ENCODE results near the gene TMEM183A.

TMEM183A gene

DNA sequence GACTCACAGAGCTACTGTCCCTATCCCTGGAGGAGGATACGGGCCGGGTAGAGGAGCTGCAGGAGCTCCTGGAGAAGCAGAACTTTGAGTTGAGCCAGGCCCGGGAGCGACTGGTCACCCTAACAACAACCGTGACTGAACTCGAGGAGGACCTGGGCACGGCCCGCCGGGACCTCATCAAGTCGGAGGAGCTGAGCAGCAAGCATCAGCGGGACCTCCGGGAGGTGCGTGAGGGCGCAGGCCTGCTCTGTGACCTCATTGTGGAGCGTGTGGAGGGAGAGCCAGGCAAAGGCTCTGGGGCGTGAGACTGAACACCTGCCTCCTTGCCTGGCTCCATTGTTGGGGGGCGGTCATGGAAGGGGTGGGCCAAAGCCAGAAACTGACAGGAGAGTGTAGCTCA, 38.2 kb downstream of the TMEM183A start:
- peaks cover 0 to 3% of the 10 kb centered on the region in 2 donors for H3K4me1 ChIP-seq (ENCODE audit: control insufficient read depth in 1 of 2, insufficient read depth in 2 of 2, low read length in 2 of 2)
- H3K36me3 ChIP-seq (ENCODE audit: control insufficient read depth in 1 of 2, insufficient read depth in 2 of 2, low read length in 2 of 2): no peaks in the 10 kb centered on the region
- H3K9ac ChIP-seq (ENCODE audit: low read depth in 1 of 2, low read length in 2 of 2): no peak overlapping the region
- H3K9me3 ChIP-seq (ENCODE audit: control insufficient read depth in 1 of 2, low read length in 2 of 2): no peaks in the 10 kb centered on the region
- H3K27ac ChIP-seq (ENCODE audit: low read depth, low read length): no peak overlapping the region
- no peak overlapping the region for H3K4me3 ChIP-seq (ENCODE audit: low read depth in 1 of 2, low read length in 2 of 2)
- peaks cover 6 to 17% of the 10 kb centered on the region in 2 donors for H3K27me3 ChIP-seq (ENCODE audit: control insufficient read depth in 1 of 2, insufficient read depth in 2 of 2, low read length in 2 of 2)

DNA sequence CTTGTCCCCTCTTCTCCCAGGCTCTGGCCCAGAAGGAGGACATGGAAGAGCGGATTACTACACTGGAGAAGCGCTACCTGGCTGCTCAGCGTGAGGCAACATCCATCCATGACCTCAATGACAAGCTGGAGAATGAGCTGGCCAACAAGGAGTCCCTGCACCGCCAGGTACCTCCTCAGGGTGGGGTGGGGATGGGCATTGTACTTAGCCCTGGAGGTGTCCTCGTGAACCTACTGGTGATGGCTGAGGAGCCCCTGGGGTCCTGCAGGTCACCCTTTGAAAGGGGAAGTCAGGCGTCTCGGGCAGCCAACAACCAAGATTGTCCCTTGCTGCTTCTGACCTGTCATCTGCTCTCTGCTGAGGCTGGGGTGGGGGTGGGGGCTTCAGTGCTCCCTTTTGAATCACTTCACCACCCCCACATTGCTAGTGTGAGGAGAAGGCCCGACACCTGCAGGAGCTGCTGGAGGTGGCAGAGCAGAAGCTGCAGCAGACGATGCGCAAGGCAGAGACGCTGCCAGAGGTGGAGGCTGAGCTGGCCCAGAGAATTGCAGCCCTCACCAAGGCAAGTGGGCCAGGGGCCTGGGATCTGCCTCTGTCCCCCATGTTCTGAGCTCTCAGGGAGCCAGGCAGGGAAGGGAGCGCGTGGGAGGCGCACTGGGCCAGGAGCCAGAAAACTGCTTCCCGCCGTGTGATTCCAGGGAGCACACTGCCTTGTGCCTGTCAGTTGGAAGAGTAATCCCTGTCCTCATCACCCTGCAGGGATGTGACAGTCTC, 38.8 kb downstream of the TMEM183A start:
- Histone ChIP-seq H3K27me3 (ENCODE audit: control insufficient read depth in 1 of 2, insufficient read depth in 2 of 2, low read length in 2 of 2) (peaks cover 6 to 17% of the 10 kb centered on the region in 2 donors), H3K9ac (ENCODE audit: low read depth in 1 of 2, low read length in 2 of 2) (no peak overlapping the region), H3K4me3 (ENCODE audit: low read depth in 1 of 2, low read length in 2 of 2) (no peak overlapping the region), H3K27ac (ENCODE audit: low read depth, low read length) (no peak overlapping the region), H3K9me3 (ENCODE audit: control insufficient read depth in 1 of 2, low read length in 2 of 2) (no peaks in the 10 kb centered on the region), H3K4me1 (ENCODE audit: control insufficient read depth in 1 of 2, insufficient read depth in 2 of 2, low read length in 2 of 2) (peaks cover 0 to 3% of the 10 kb centered on the region in 2 donors), H3K36me3 (ENCODE audit: control insufficient read depth in 1 of 2, insufficient read depth in 2 of 2, low read length in 2 of 2) (no peaks in the 10 kb centered on the region)

DNA sequence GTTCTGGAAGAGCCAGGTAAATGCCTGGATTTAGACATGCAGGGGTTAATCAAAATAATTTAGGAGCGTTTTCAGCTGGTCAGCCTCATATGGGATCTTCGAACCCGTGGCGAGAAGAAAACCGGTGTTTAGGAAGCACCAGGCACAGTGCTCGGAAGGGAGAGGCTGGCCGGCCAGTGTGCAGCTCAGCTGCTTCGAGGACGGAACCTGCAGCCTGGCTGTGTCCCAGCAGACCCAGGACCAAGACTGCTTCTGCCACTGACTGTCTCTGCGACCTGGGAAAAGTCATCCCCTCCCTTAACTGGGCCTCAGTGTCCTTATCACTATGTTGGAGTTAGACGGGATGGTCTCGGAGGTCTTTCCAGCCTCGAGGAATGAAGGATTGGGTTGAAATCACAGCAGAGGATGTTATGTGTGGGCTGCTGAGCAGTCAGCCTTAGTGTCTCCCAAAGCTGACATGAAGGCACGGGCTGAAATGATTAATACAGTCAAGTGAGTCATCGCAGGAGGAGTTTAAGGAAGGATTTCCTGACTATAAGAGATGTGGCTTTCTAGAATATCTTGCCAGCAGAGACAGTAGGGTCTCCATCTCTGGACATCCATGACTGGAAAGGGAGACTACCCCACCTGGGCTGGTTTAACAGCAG, 39.9 kb downstream of the TMEM183A start:
- no peak overlapping the region for H3K9ac ChIP-seq (ENCODE audit: low read depth in 1 of 2, low read length in 2 of 2)
- H3K27me3 ChIP-seq (ENCODE audit: control insufficient read depth in 1 of 2, insufficient read depth in 2 of 2, low read length in 2 of 2): peaks cover 6 to 17% of the 10 kb centered on the region in 2 donors
- H3K27ac ChIP-seq (ENCODE audit: low read depth, low read length): no peak overlapping the region
- H3K36me3 ChIP-seq (ENCODE audit: control insufficient read depth in 1 of 2, insufficient read depth in 2 of 2, low read length in 2 of 2): no peaks in the 10 kb centered on the region
- H3K4me1 ChIP-seq (ENCODE audit: control insufficient read depth in 1 of 2, insufficient read depth in 2 of 2, low read length in 2 of 2): peaks cover 0 to 3% of the 10 kb centered on the region in 2 donors
- no peak overlapping the region for H3K4me3 ChIP-seq (ENCODE audit: low read depth in 1 of 2, low read length in 2 of 2)
- H3K9me3 ChIP-seq (ENCODE audit: control insufficient read depth in 1 of 2, low read length in 2 of 2): no peaks in the 10 kb centered on the region

DNA sequence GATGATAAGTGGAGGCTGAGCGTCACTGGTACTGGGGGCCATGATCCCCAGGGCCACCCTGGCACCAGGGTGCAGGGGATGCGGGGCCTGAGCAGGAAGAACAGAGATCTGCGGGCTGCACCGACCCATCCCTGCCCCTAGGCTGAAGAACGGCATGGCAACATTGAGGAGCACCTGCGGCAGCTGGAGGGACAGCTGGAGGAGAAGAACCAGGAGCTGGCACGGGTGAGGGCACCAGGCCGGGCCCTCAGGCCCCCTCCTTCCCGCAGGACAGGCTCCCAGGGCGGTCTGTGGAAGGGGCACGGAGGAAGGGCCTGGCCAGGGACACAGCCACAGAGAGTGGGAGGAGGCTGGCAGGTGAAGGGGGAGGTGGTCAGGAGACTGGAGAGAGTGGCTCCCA, 40.9 kb downstream of the TMEM183A start:
- no peak overlapping the region for H3K4me3 ChIP-seq (ENCODE audit: low read depth in 1 of 2, low read length in 2 of 2)
- H3K27me3 ChIP-seq (ENCODE audit: control insufficient read depth in 1 of 2, insufficient read depth in 2 of 2, low read length in 2 of 2): peaks cover 6 to 17% of the 10 kb centered on the region in 2 donors
- no peaks in the 10 kb centered on the region for H3K36me3 ChIP-seq (ENCODE audit: control insufficient read depth in 1 of 2, insufficient read depth in 2 of 2, low read length in 2 of 2)
- no peak overlapping the region for H3K27ac ChIP-seq (ENCODE audit: low read depth, low read length)
- no peaks in the 10 kb centered on the region for H3K9me3 ChIP-seq (ENCODE audit: control insufficient read depth in 1 of 2, low read length in 2 of 2)
- H3K4me1 ChIP-seq (ENCODE audit: control insufficient read depth in 1 of 2, insufficient read depth in 2 of 2, low read length in 2 of 2): peaks cover 0 to 3% of the 10 kb centered on the region in 2 donors
- H3K9ac ChIP-seq (ENCODE audit: low read depth in 1 of 2, low read length in 2 of 2): no peak overlapping the region

DNA sequence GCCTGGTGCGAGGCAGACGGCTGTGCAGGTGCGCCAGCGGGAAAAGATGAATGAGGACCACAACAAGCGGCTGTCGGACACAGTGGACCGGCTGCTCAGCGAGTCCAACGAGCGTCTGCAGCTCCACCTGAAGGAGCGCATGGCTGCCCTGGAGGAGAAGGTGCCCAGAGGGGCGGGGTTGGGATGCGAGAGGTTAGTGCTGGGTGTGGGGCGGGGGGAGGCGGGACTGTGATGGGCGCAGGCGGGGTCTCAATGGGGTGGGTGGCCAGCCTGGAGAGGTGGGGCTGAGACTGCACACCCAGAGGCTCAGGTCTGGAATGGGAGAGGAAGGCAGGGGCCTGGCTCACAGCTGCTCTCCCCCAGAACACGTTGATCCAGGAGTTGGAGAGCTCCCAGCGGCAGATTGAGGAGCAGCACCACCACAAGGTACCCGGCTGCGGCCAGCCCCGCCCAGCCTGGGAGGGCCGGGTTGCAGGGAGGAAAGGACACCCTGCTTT, 41.4 kb downstream of the TMEM183A start:
- Histone ChIP-seq H3K4me1 (ENCODE audit: control insufficient read depth in 1 of 2, insufficient read depth in 2 of 2, low read length in 2 of 2) (peaks cover 0 to 3% of the 10 kb centered on the region in 2 donors), H3K27ac (ENCODE audit: low read depth, low read length) (no peak overlapping the region), H3K9me3 (ENCODE audit: control insufficient read depth in 1 of 2, low read length in 2 of 2) (no peaks in the 10 kb centered on the region), H3K36me3 (ENCODE audit: control insufficient read depth in 1 of 2, insufficient read depth in 2 of 2, low read length in 2 of 2) (no peaks in the 10 kb centered on the region), H3K4me3 (ENCODE audit: low read depth in 1 of 2, low read length in 2 of 2) (no peak overlapping the region), H3K9ac (ENCODE audit: low read depth in 1 of 2, low read length in 2 of 2) (no peak overlapping the region), H3K27me3 (ENCODE audit: control insufficient read depth in 1 of 2, insufficient read depth in 2 of 2, low read length in 2 of 2) (peaks cover 6 to 17% of the 10 kb centered on the region in 2 donors)

DNA sequence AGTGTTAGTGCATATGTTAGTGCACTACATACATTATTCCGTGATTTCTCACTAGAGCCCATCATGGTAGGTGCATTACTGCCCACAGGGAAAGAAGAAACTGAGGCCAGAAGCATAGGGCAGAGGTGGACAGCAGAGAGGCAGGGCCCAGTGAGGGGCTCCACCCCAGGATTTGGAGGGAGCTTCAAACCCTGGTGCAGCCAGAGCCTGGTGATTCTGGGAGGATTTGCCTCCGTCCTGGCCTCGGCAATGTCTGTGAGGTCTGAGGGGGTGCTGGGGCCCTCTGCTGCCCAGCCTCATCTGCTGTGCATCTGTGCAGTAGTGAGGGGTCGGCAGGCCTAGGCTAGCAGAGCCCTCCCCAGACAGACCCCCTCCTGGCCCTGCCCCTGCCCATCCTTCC, 41.9 kb downstream of the TMEM183A start:
- no peak overlapping the region for H3K4me3 ChIP-seq (ENCODE audit: low read depth in 1 of 2, low read length in 2 of 2)
- no peak overlapping the region for H3K27ac ChIP-seq (ENCODE audit: low read depth, low read length)
- peaks cover 0 to 3% of the 10 kb centered on the region in 2 donors for H3K4me1 ChIP-seq (ENCODE audit: control insufficient read depth in 1 of 2, insufficient read depth in 2 of 2, low read length in 2 of 2)
- no peak overlapping the region for H3K9ac ChIP-seq (ENCODE audit: low read depth in 1 of 2, low read length in 2 of 2)
- peaks cover 6 to 17% of the 10 kb centered on the region in 2 donors for H3K27me3 ChIP-seq (ENCODE audit: control insufficient read depth in 1 of 2, insufficient read depth in 2 of 2, low read length in 2 of 2)
- no peaks in the 10 kb centered on the region for H3K9me3 ChIP-seq (ENCODE audit: control insufficient read depth in 1 of 2, low read length in 2 of 2)
- H3K36me3 ChIP-seq (ENCODE audit: control insufficient read depth in 1 of 2, insufficient read depth in 2 of 2, low read length in 2 of 2): no peaks in the 10 kb centered on the region

DNA sequence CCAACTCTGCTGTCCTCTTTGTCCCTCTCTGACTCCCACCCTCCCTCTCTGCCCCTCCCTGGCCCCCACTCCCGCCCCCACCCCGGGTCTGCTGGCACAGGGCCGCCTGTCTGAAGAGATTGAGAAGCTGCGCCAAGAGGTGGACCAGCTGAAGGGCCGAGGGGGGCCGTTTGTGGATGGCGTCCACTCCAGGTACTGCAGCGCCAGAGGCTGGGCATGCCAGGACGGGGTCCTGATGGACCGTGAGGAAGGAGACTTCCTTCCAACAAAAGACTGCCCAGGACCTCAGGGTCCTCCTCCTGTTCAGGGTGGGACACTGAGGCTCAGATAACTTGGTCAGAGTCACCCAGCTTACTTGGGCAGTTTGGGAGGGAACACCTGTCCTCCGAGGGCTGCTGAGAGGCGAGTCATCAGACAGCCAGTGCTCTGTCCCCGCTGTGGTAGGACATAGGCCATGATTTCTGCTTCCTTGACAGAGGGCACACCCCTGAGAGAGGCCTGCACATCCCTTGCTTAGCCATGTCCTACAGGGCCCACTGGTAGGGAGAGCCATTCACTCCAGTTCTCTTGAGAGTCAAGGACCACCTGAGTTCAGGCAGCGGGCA, 42.5 kb downstream of the TMEM183A start:
- H3K9me3 ChIP-seq (ENCODE audit: control insufficient read depth in 1 of 2, low read length in 2 of 2): no peaks in the 10 kb centered on the region
- H3K36me3 ChIP-seq (ENCODE audit: control insufficient read depth in 1 of 2, insufficient read depth in 2 of 2, low read length in 2 of 2): no peaks in the 10 kb centered on the region
- H3K27me3 ChIP-seq (ENCODE audit: control insufficient read depth in 1 of 2, insufficient read depth in 2 of 2, low read length in 2 of 2): peaks cover 6 to 13% of the 10 kb centered on the region in 2 donors
- H3K9ac ChIP-seq (ENCODE audit: low read depth in 1 of 2, low read length in 2 of 2): no peak overlapping the region
- H3K4me3 ChIP-seq (ENCODE audit: low read depth in 1 of 2, low read length in 2 of 2): no peak overlapping the region
- no peak overlapping the region for H3K27ac ChIP-seq (ENCODE audit: low read depth, low read length)
- peaks cover 0 to 3% of the 10 kb centered on the region in 2 donors for H3K4me1 ChIP-seq (ENCODE audit: control insufficient read depth in 1 of 2, insufficient read depth in 2 of 2, low read length in 2 of 2)

DNA sequence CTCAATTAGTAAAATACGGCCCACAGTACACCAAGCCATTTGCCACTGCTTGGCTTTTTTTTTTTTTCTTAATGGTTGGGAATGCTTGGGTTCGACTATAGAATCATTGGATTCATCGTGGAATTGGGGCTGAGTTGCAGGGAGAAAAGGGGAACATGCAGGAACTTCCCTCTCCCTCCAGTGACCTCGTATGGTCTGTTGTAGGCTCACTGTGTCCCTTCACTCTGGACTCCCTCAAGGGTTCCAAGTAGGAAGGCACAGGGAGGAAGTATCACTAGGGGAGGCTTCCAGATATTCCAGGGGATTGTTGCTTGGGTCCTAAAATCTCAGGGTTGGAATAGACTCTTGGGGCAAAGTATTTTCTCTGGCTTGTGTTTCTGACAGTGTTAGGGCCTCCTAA, 43.7 kb downstream of the TMEM183A start:
- Histone ChIP-seq H3K9me3 (ENCODE audit: control insufficient read depth in 1 of 2, low read length in 2 of 2) (no peaks in the 10 kb centered on the region), H3K27ac (ENCODE audit: low read depth, low read length) (no peak overlapping the region), H3K4me3 (ENCODE audit: low read depth in 1 of 2, low read length in 2 of 2) (no peak overlapping the region), H3K27me3 (ENCODE audit: control insufficient read depth in 1 of 2, insufficient read depth in 2 of 2, low read length in 2 of 2) (peaks cover 6 to 8% of the 10 kb centered on the region in 2 donors), H3K36me3 (ENCODE audit: control insufficient read depth in 1 of 2, insufficient read depth in 2 of 2, low read length in 2 of 2) (no peaks in the 10 kb centered on the region), H3K4me1 (ENCODE audit: control insufficient read depth in 1 of 2, insufficient read depth in 2 of 2, low read length in 2 of 2) (peaks cover 0 to 3% of the 10 kb centered on the region in 2 donors), H3K9ac (ENCODE audit: low read depth in 1 of 2, low read length in 2 of 2) (no peak overlapping the region)

DNA sequence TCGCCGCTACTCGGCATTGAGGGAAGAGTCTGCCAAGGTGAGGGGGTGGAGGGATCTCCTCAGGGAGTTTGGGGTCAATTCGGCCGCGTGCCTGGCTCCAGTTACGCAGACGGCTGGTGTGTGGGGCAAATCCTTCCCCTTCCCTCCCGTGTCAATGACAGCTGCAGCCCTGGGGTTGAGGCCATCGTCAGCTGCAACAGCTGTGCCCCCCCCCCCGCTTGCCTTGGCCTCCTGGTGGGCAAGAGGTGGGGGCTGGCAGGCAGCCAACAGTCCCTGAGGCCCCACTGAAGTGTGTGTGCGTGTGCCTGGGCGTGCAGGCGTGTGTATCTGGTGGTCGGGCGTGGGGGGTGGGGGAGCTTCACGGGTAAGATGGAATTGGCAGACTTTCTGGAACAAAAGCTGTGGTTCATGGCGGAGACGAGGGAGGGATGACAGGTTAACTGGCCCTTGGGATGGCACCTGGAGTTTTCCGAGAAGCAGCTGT, 44.7 kb downstream of the TMEM183A start:
- Histone ChIP-seq H3K9ac (ENCODE audit: low read depth in 1 of 2, low read length in 2 of 2) (no peak overlapping the region), H3K4me3 (ENCODE audit: low read depth in 1 of 2, low read length in 2 of 2) (no peak overlapping the region), H3K27ac (ENCODE audit: low read depth, low read length) (no peak overlapping the region)

DNA sequence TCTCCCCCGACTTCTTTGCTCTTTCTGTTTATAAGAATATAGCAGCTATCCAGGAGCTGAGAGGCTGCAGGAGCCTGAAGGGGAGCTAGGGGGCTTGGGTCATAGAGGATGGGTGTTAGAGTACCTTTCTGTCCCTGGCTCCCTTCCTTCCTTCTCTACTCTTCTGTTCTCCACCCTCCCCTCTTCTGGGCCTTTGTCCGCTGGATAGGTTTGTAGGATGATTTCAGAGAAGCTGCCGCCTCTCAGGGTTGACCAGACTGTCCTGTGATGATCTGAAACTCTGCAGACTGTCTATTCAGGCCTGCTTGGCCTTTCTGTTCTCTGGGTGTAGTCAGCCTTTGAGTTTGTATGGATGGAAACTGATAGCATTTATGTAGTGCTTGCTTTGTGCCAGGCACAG, 45.4 kb downstream of the TMEM183A start:
- Histone ChIP-seq H3K27me3 (ENCODE audit: control insufficient read depth in 1 of 2, insufficient read depth in 2 of 2, low read length in 2 of 2) (peaks cover 0 to 4% of the 10 kb centered on the region in 2 donors), H3K4me3 (ENCODE audit: low read depth in 1 of 2, low read length in 2 of 2) (no peak overlapping the region)

More for the DNA sequence above, 44.7 kb downstream of the TMEM183A start:
- Histone ChIP-seq H3K36me3 (ENCODE audit: control insufficient read depth in 1 of 2, insufficient read depth in 2 of 2, low read length in 2 of 2) (no peaks in the 10 kb centered on the region), H3K4me1 (ENCODE audit: control insufficient read depth in 1 of 2, insufficient read depth in 2 of 2, low read length in 2 of 2) (peaks cover 0 to 3% of the 10 kb centered on the region in 2 donors), H3K27me3 (ENCODE audit: control insufficient read depth in 1 of 2, insufficient read depth in 2 of 2, low read length in 2 of 2) (peaks cover 6 to 8% of the 10 kb centered on the region in 2 donors), H3K9me3 (ENCODE audit: control insufficient read depth in 1 of 2, low read length in 2 of 2) (no peaks in the 10 kb centered on the region)

More for the DNA sequence above, 45.4 kb downstream of the TMEM183A start:
- H3K36me3 ChIP-seq (ENCODE audit: control insufficient read depth in 1 of 2, insufficient read depth in 2 of 2, low read length in 2 of 2): no peaks in the 10 kb centered on the region
- H3K9me3 ChIP-seq (ENCODE audit: control insufficient read depth in 1 of 2, low read length in 2 of 2): no peaks in the 10 kb centered on the region
- no peak overlapping the region for H3K27ac ChIP-seq (ENCODE audit: low read depth, low read length)
- H3K9ac ChIP-seq (ENCODE audit: low read depth in 1 of 2, low read length in 2 of 2): no peak overlapping the region
- H3K4me1 ChIP-seq (ENCODE audit: control insufficient read depth in 1 of 2, insufficient read depth in 2 of 2, low read length in 2 of 2): no peaks in the 10 kb centered on the region
